ENCODE measurements around the gene RAB5A. TPM values are rescaled to one million over a fixed set of nuclear protein-coding genes. Genes with fewer than 3 reads are reported as not detected.
"Not testable (repeated sequence)": the region's sequence is repeated elsewhere in the genome, so short reads cannot be mapped to it uniquely, and the experiment has no call there.

RAB5A gene
- total and polyA plus RNA-seq, 10 donors, result 17.6 to 83.1 (median 62.7) TPM

GRCh38 chr3:20012164-20012563 is 65.3 kb downstream of the RAB5A start, which contains the start of gene PP2D1:
TSS of gene PP2D1 (minus strand) at chr3:20012264. CDS start at chr3:20012072, 192 bp downstream.
- intact Hi-C loops (cut with DNase I; ENCODE audit: low total_unique reads), result loop anchor here (10.0 kb wide), 1 partner anchor 47 kb away; no protein-coding TSS in a partner anchor
- Histone ChIP-seq H3K9me3 (no peaks in the 10 kb centered on the region), H3K27ac (no peak within 1 kb of the TSS), H3K4me3 (no peak within 1 kb of the TSS), H3K27me3 (replicated peaks in 1 of 7) (no peaks in the 10 kb centered on the region), H3K36me3 (no peaks in the 10 kb centered on the region), H3K4me1 (no peaks in the 10 kb centered on the region)
- 94 to 98% (median 95%) methylated on average over 4 of the region's 4 CpGs for WGBS, 5 donors
- TF ChIP-seq POLR2AphosphoS5 (IDR thresholded peaks at IDR 0.05) (no peak), CTCF (IDR thresholded peaks at IDR 0.05 in 8 of 11, conservative IDR thresholded peaks at IDR 0.05 in 3 of 11) (no peak)
- DNase-seq, result no peak

- no peak overlapping the region for H3K4me3 ChIP-seq
- intact Hi-C loops (cut with DNase I; ENCODE audit: low total_unique reads), result loop anchor here (10.0 kb wide), 1 partner anchor 49 kb away; no protein-coding TSS in a partner anchor
- TF ChIP-seq POLR2A (IDR thresholded peaks at IDR 0.05), result no peak
- TF ChIP-seq POLR2AphosphoS5 (IDR thresholded peaks at IDR 0.05), result no peak
- no peak for TF ChIP-seq CTCF (IDR thresholded peaks at IDR 0.05 in 8 of 11, conservative IDR thresholded peaks at IDR 0.05 in 3 of 11)
- H3K4me1 ChIP-seq, result no peaks in the 10 kb centered on the region
- no peak for DNase-seq
- no peaks in the 10 kb centered on the region for H3K9me3 ChIP-seq
- 74 to 100% (median 91%) methylated on average over 1 of the region's 1 CpG for WGBS, 5 donors
- H3K27me3 ChIP-seq (replicated peaks in 1 of 7), result no peaks in the 10 kb centered on the region
- H3K27ac ChIP-seq, result no peak overlapping the region
- no peaks in the 10 kb centered on the region for H3K36me3 ChIP-seq
Observed at GRCh38 chr3:20013396-20013795, 66.5 kb downstream of the RAB5A start.

- Histone ChIP-seq H3K36me3 (no peaks in the 10 kb centered on the region), H3K27me3 (replicated peaks in 1 of 7) (no peaks in the 10 kb centered on the region), H3K27ac (no peak overlapping the region), H3K9me3 (no peaks in the 10 kb centered on the region), H3K4me3 (no peak overlapping the region), H3K4me1 (no peaks in the 10 kb centered on the region)
- TF ChIP-seq POLR2AphosphoS5 (IDR thresholded peaks at IDR 0.05) (no peak), POLR2A (IDR thresholded peaks at IDR 0.05) (no peak), CTCF (IDR thresholded peaks at IDR 0.05 in 8 of 11, conservative IDR thresholded peaks at IDR 0.05 in 3 of 11) (no peak)
- intact Hi-C loops (cut with DNase I; ENCODE audit: low total_unique reads), result loop anchor here (10.0 kb wide), 1 partner anchor 51 kb away; no protein-coding TSS in a partner anchor
- WGBS, 5 donors, result 89 to 97% (median 95%) methylated on average over 1 of the region's 1 CpG
- DNase-seq, result no peak
Observed at GRCh38 chr3:20015525-20015924, 68.6 kb downstream of the RAB5A start.

- H3K27ac ChIP-seq; H3K4me1 ChIP-seq; H3K9me3 ChIP-seq; H3K4me3 ChIP-seq; H3K36me3 ChIP-seq; DNase-seq; H3K27me3 ChIP-seq (replicated peaks in 1 of 7): not testable (repeated sequence)
- 82 to 98% (median 92%) methylated on average over 3 of the region's 3 CpGs for WGBS, 5 donors
- intact Hi-C loops (cut with DNase I; ENCODE audit: low total_unique reads), result loop anchor here (10.0 kb wide), 1 partner anchor 51 kb away; no protein-coding TSS in a partner anchor
Observed at GRCh38 chr3:20016076-20016475, 69.2 kb downstream of the RAB5A start.

Data from spleen (tissue), 11 donors.